CD14-positive monocyte (primary cell): ENCODE measurements around the gene CHST15. TPM values are rescaled to one million over a fixed set of nuclear protein-coding genes. Genes with fewer than 3 reads are reported as not detected.

Source experiments
- DNase-seq, 3 donors: peaks; one replicate each; pipeline ENCODE4 v3.0.0-alpha.2; 2011 to 2022
- H2AFZ ChIP-seq: 2 replicates; pipeline ENCODE4 v1.6.0; 2012; ENCODE audit warnings: mild to moderate bottlenecking, low read depth, low read length, inconsistent platforms; ENCODE audit not compliant: insufficient read depth, poor library complexity, severe bottlenecking
- H3K27ac ChIP-seq, 2 donors: 1 replicate in 1 of 2; 2 replicates in 1 of 2; pipeline ENCODE4 v1.5.1; 2012 to 2013; ENCODE audit warnings: low read length in 2 of 2, control low read depth in 1 of 2, inconsistent platforms in 1 of 2, low read depth in 1 of 2, mild to moderate bottlenecking in 1 of 2
- H3K27me3 ChIP-seq, 2 donors: one replicate each; pipeline versions ENCODE4 v1.6.0 to v1.6.1; 2011 to 2013; ENCODE audit warnings: low read length in 2 of 2; ENCODE audit not compliant: control insufficient read depth in 2 of 2, insufficient read depth in 2 of 2
- H3K36me3 ChIP-seq, 2 donors: replicated peaks in 1 of 2; 1 replicate in 1 of 2; 2 replicates in 1 of 2; pipeline versions ENCODE4 v1.5.1 to v1.6.1; 2012 to 2013; ENCODE audit warnings: low read length in 2 of 2, control low read depth in 1 of 2, inconsistent platforms in 1 of 2, mild to moderate bottlenecking in 1 of 2; ENCODE audit not compliant: insufficient read depth in 2 of 2, control insufficient read depth in 1 of 2
- H3K4me1 ChIP-seq, 2 donors: 1 replicate in 1 of 2; 2 replicates in 1 of 2; pipeline versions ENCODE4 v1.5.1 to v1.6.1; 2012 to 2013; ENCODE audit warnings: low read length in 2 of 2, control low read depth in 1 of 2, inconsistent platforms in 1 of 2, mild to moderate bottlenecking in 1 of 2, moderate library complexity in 1 of 2; ENCODE audit not compliant: insufficient read depth in 2 of 2, control insufficient read depth in 1 of 2
- H3K4me2 ChIP-seq: replicated peaks from 2 replicates; pipeline ENCODE3; 2012; ENCODE audit warnings: low read length, moderate library complexity, mild to moderate bottlenecking; ENCODE audit not compliant: poor library complexity, severe bottlenecking; ENCODE audit errors: extremely low read depth
- H3K4me3 ChIP-seq, 3 experiments: fragments of 200-600 bp in 1 of 3; sonication (generic) in 1 of 3; replicated peaks in 1 of 3; 1 replicate in 2 of 3; 2 replicates in 1 of 3; pipeline ENCODE4 v1.5.1; 2011 to 2013; ENCODE audit warnings: low read length in 3 of 3, mild to moderate bottlenecking in 3 of 3, control low read depth in 2 of 3, low read depth in 2 of 3, inconsistent platforms in 1 of 3, moderate library complexity in 1 of 3
- H3K79me2 ChIP-seq: 2 replicates; pipeline ENCODE4 v1.6.0; 2012; ENCODE audit warnings: mild to moderate bottlenecking, control low read depth, inconsistent platforms, low read length, moderate library complexity; ENCODE audit not compliant: insufficient read depth
- H3K9ac ChIP-seq: 2 replicates; pipeline ENCODE4 v1.6.0; 2017; ENCODE audit warnings: low read length, mild to moderate bottlenecking; ENCODE audit not compliant: insufficient read depth, poor library complexity, severe bottlenecking
- H3K9me3 ChIP-seq, 2 donors: replicated peaks in 1 of 2; 1 replicate in 1 of 2; 2 replicates in 1 of 2; pipeline versions ENCODE4 v1.5.1 to v1.6.1; 2012 to 2013; ENCODE audit warnings: low read length in 2 of 2, control low read depth in 1 of 2; ENCODE audit not compliant: control insufficient read depth in 1 of 2, insufficient read depth in 1 of 2
- H4K20me1 ChIP-seq: 2 replicates; pipeline ENCODE4 v1.6.0; 2012; ENCODE audit warnings: mild to moderate bottlenecking, low read length, control low read depth, moderate library complexity; ENCODE audit not compliant: insufficient read depth
- H3K27ac Mint-ChIP-seq, 7 donors: one replicate each; pipeline ENCODE4 v1.8.0; 2020; ENCODE audit warnings: mild to moderate bottlenecking in 7 of 7, mixed read lengths in 7 of 7, moderate library complexity in 6 of 7, inconsistent platforms in 2 of 7
- H3K27me3 Mint-ChIP-seq, 3 donors: one replicate each; pipeline ENCODE4 v1.8.0; 2021 to 2022; ENCODE audit warnings: low read depth in 3 of 3, mild to moderate bottlenecking in 3 of 3, mixed read lengths in 3 of 3, moderate library complexity in 3 of 3, inconsistent platforms in 1 of 3
- H3K36me3 Mint-ChIP-seq, 2 donors: one replicate each; pipeline ENCODE4 v1.8.0; 2020; ENCODE audit warnings: mixed read lengths in 2 of 2, inconsistent platforms in 1 of 2, mild to moderate bottlenecking in 1 of 2
- H3K4me1 Mint-ChIP-seq: one replicate; pipeline ENCODE4 v1.8.0; 2020; ENCODE audit warnings: mild to moderate bottlenecking, mixed read lengths
- H3K4me3 Mint-ChIP-seq, 2 donors: one replicate each; pipeline ENCODE4 v1.8.0; 2020; ENCODE audit warnings: mild to moderate bottlenecking in 2 of 2, mixed read lengths in 2 of 2, moderate library complexity in 1 of 2
- H3K9me3 Mint-ChIP-seq, 7 donors: one replicate each; pipeline ENCODE4 v1.8.0; 2020 to 2022; ENCODE audit warnings: mixed read lengths in 7 of 7, mild to moderate bottlenecking in 6 of 7, moderate library complexity in 6 of 7, inconsistent platforms in 2 of 7
- CTCF ChIP-seq: fragments of 200-600 bp; IDR thresholded peaks from one replicate; pipeline ENCODE4 v1.8.0; 2022; ENCODE audit warnings: antibody characterized with exemption, mild to moderate bottlenecking
- WGBS: methylation state at CpG from one replicate; pipeline ENCODE4 v1.1.5; 2013; ENCODE audit warnings: missing lambda C conversion rate; ENCODE audit not compliant: insufficient coverage; 5-methylcytosine and 5-hydroxymethylcytosine counted together
- intact Hi-C, 2 donors: fragments of 100-400 bp; cut with micrococcal nuclease; formaldehyde crosslinking; loops; one replicate each; pipeline versions ENCODE4 v1.15.0 to v1.15.1; 2023
- polyA plus RNA-seq, 3 donors: library from polyadenylated mRNA; depleted of rRNA in 1 of 3; unstranded in 2 of 3; stranded (reverse) in 1 of 3; fragments of 300-500 nt in 2 of 3; fragments of >200 nt in 1 of 3; fragmentation: Illumina TruSeq in 2 of 3; gene quantifications; 1 replicate in 2 of 3; 2 replicates in 1 of 3; pipeline ENCODE4 v1.2.3, GENCODE V29; 2012 to 2021

CHST15 gene
- polyA plus RNA-seq, 3 donors, result 54.4 to 106 (median 87.5) TPM

- Histone ChIP-seq H3K79me2 (no peaks in the 10 kb centered on the region), H3K4me2 (no peak overlapping the region), H3K4me1 (peaks cover 16 to 32% of the 10 kb centered on the region in 2 donors), H3K9ac (no peak overlapping the region), H3K27ac (no peak overlapping the region), H3K27me3 (no peaks in the 10 kb centered on the region), H3K36me3 (no peaks in the 10 kb centered on the region), H3K4me3 (no peak overlapping the region), H4K20me1 (no peaks in the 10 kb centered on the region), H2AFZ (no peak overlapping the region), H3K9me3 (no peaks in the 10 kb centered on the region)
- WGBS, result 96% methylated on average over 5 of the region's 5 CpGs
- Mint-ChIP-seq H3K4me3 (no peak overlapping the region), H3K27ac (no peak overlapping the region), H3K9me3 (peaks cover 0 to 1% (median 0%) of the 10 kb centered on the region in 7 donors), H3K27me3 (peaks cover 2 to 12% (median 6%) of the 10 kb centered on the region in 3 donors), H3K4me1 (peaks cover 12% of the 10 kb centered on the region), H3K36me3 (peaks cover 0 to 4% of the 10 kb centered on the region in 2 donors)
- TF ChIP-seq CTCF, result no peak
- no peak for DNase-seq
- intact Hi-C loops, result no loop called here
Measured at GRCh38 chr10:124128811-124129145, 35.4 kb upstream of the CHST15 start.

- H3K27ac Mint-ChIP-seq, result no peak overlapping the region
Measured at GRCh38 chr10:124127965-124128810, 34.8 kb upstream of the CHST15 start.

More at GRCh38 chr10:124127965-124128810, 34.8 kb upstream of the CHST15 start:
- no peak for DNase-seq
- no peak overlapping the region for H3K4me3 ChIP-seq
- H3K36me3 Mint-ChIP-seq, result peaks cover 0 to 4% of the 10 kb centered on the region in 2 donors
- H3K9me3 ChIP-seq, result no peaks in the 10 kb centered on the region
- H3K27me3 Mint-ChIP-seq, result peaks cover 2 to 10% (median 6%) of the 10 kb centered on the region in 3 donors
- intact Hi-C loops, result no loop called here
- no peak for TF ChIP-seq CTCF
- no peak overlapping the region for H3K27ac ChIP-seq
- H3K36me3 ChIP-seq, result no peaks in the 10 kb centered on the region
- H3K4me2 ChIP-seq, result no peak overlapping the region
- no peaks in the 10 kb centered on the region for H3K27me3 ChIP-seq
- peaks cover 0 to 1% (median 0%) of the 10 kb centered on the region in 7 donors for H3K9me3 Mint-ChIP-seq
- H3K4me3 Mint-ChIP-seq, result no peak overlapping the region
- peaks cover 16 to 34% of the 10 kb centered on the region in 2 donors for H3K4me1 ChIP-seq
- H3K9ac ChIP-seq, result no peak overlapping the region
- H3K79me2 ChIP-seq, result no peaks in the 10 kb centered on the region
- WGBS, result 98% methylated on average over 4 of the region's 14 CpGs
- H3K4me1 Mint-ChIP-seq, result peaks cover 12% of the 10 kb centered on the region
- no peaks in the 10 kb centered on the region for H4K20me1 ChIP-seq
- no peak overlapping the region for H2AFZ ChIP-seq
